IPS-15b (cell line): ENCODE measurements around the gene SS18L1.

ENCODE experiments used
- H3K27me3 ChIP-seq: one replicate; pipeline ENCODE4 v1.6.1; 2013; ENCODE audit warnings: low read length; ENCODE audit not compliant: control insufficient read depth, insufficient read depth
- H3K36me3 ChIP-seq: one replicate; pipeline ENCODE4 v1.6.1; 2013; ENCODE audit warnings: low read length; ENCODE audit not compliant: control insufficient read depth, insufficient read depth
- H3K4me1 ChIP-seq: one replicate; pipeline ENCODE4 v1.6.1; 2013; ENCODE audit warnings: mild to moderate bottlenecking, low read length; ENCODE audit not compliant: control insufficient read depth, insufficient read depth
- H3K4me3 ChIP-seq: one replicate; pipeline ENCODE4 v1.5.1; 2013; ENCODE audit warnings: low read depth, low read length
- H3K9ac ChIP-seq: one replicate; pipeline ENCODE4 v1.6.1; 2013; ENCODE audit warnings: low read depth, mild to moderate bottlenecking, low read length
- H3K9me3 ChIP-seq: one replicate; pipeline ENCODE4 v1.6.1; 2013; ENCODE audit warnings: mild to moderate bottlenecking, low read length; ENCODE audit not compliant: control insufficient read depth, insufficient read depth

Gene SS18L1

DNA sequence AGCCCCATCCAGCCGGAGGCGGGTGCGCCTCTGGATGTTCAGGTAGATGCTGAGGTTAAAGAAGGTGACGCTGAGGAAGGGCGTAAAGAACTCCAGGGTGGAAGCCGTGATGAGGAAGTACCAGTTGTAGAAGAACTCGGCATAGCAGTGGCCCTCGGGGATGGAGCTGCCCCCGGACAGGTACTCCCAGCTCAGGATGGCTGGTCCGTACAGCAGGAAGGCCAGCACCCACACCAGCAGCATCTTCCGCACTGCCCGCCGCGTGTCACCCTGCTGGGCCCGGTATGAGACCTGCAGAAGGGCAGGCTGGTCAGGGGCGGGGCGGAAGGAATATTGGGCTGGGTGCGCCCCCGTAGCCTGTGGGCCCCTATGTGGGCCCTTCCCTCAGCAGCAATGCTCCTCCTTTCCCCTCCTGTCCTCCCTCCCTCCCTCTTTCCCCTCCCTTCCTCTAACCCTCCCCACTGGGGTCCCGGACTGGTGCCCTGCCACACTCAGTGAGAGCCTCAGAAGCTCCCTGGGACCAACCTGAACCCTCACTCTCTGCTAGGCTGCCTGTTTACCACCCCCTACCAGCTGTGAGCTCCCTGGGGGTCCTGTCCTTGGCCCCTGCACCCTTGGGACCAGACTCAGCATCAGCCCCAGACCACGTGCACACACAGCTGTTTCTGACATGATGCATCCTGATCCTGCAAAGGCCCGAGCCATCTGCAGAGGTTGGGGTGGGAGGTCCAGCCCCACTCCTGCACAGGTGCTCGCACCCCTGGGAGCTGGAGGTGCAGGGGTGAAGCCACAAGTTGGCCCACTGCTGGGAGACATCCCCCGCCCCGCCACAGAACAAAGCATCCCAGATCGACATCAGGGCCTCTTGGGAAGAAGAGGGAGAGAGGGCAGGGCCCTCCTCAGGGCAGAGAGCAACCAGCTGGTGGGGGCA is 73.3 kb downstream of the SS18L1 start:
- H3K36me3 ChIP-seq: peaks cover 2% of the 10 kb centered on the region
- H3K9ac ChIP-seq: no peak overlapping the region
- H3K4me1 ChIP-seq: no peaks in the 10 kb centered on the region
- peaks cover 24% of the 10 kb centered on the region for H3K27me3 ChIP-seq
- no peaks in the 10 kb centered on the region for H3K9me3 ChIP-seq
- no peak overlapping the region for H3K4me3 ChIP-seq

DNA sequence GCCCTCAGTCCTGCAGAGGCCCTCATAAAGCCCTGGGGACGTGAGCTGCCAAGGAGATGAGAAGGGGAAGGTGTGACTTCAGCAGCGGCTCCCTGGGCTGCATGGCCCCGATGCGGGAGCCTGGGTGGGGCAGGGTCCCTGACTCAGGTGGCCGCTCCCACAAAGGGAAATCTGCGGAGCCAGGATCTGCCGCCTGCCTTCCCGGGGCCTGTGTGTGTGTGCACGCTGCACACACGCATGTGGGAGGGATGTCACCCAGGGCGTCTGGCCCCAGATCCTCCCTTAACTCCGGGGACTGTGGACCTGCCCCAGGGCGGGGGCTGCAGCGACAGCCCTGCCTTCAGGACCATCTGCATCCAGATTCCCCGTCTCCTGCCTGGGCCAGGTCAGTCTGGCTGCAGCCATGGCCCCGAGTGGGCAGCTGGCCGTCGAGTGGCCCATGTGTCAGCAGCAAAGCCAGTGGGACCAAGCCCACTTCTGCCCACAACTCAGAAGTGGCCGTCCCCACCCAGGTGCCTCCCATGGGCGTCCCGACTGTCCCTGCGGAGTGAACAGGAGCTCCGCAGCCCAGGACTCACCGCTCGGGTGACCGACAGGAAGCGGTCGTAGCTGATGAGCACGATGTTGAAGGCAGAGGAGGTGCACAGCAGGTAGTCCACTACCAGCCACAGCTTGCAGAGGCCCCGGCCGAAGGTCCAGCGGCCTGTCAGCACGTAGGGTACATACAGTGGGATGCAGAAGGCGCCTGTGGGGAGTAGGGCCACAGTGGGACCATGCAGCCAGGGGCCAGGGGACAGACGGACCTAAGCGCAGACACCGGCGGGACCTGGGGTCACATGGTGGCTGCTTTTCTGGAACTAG is 74.6 kb downstream of the SS18L1 start:
- Histone ChIP-seq H3K36me3 (peaks cover 2% of the 10 kb centered on the region), H3K4me3 (no peak overlapping the region), H3K9me3 (no peaks in the 10 kb centered on the region), H3K4me1 (no peaks in the 10 kb centered on the region), H3K27me3 (peaks cover 29% of the 10 kb centered on the region), H3K9ac (no peak overlapping the region)

DNA sequence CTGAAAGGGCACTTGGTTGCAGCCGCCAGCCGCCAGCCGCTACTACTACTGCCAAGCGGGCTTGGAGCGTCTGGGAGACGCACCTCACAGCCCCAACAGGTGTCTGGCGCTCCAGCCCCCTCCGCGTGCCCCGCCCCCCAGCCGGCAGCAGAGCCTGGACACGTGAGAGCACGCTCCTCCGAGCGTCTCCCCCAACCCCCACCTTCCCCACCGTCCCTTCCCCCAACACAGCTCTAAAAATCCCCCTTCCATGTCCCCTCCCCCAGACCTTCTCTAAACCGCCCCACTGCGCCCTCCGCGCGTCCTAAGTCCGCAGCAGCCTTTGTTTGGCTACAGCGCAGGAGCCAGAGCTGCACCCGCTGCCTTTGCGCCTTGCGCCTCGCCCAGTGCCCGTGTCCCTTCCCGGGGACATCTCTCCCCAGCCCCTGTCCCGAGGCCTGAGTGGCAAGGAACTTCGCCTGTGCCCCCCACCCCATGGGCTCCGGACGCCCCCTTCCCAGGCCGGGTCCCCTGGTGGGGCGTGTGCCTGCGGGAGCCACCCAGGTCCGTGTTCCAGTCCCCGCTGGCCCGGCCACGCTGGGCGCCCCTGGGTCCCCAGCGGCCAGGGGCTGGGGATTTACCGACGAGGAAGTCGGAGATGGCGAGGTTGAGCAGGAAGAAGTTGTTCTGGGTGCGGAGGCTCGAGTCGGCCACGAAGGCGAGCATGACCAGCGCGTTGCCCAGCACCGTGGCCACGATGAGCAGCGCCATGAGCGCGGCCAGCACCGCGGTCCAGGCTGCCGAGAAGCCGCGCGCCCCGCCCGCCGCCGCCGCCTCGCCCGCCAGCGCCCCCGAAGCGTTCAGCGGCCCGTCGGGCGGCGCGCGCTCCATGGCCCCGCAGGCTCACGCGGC is 75.8 kb downstream of the SS18L1 start:
- Histone ChIP-seq H3K4me1 (no peaks in the 10 kb centered on the region), H3K9ac (no peak overlapping the region), H3K27me3 (peaks cover 29% of the 10 kb centered on the region), H3K4me3 (peak overlapping the region; percentile 49), H3K36me3 (peaks cover 2% of the 10 kb centered on the region), H3K9me3 (no peaks in the 10 kb centered on the region)

GRCh38 chr20:62219992-62220665 is 76.6 kb downstream of the SS18L1 start, which contains the start of gene HRH3:
Gene HRH3, minus strand, starts transcription at chr20:62220278. Its CDS starts 308 bp downstream, at chr20:62219970.
- Histone ChIP-seq H3K27me3 (peaks cover 29% of the 10 kb centered on the region), H3K4me3 (peak within 1 kb of the TSS; percentile 49), H3K36me3 (no peaks in the 10 kb centered on the region), H3K9me3 (no peaks in the 10 kb centered on the region), H3K9ac (no peak within 1 kb of the TSS), H3K4me1 (no peaks in the 10 kb centered on the region)

- peak overlapping the region; percentile 40 for H3K4me3 ChIP-seq
- H3K27me3 ChIP-seq: peaks cover 29% of the 10 kb centered on the region
These were observed 77.3 kb downstream of the SS18L1 start for GRCh38 chr20:62220666-62221568.

DNA sequence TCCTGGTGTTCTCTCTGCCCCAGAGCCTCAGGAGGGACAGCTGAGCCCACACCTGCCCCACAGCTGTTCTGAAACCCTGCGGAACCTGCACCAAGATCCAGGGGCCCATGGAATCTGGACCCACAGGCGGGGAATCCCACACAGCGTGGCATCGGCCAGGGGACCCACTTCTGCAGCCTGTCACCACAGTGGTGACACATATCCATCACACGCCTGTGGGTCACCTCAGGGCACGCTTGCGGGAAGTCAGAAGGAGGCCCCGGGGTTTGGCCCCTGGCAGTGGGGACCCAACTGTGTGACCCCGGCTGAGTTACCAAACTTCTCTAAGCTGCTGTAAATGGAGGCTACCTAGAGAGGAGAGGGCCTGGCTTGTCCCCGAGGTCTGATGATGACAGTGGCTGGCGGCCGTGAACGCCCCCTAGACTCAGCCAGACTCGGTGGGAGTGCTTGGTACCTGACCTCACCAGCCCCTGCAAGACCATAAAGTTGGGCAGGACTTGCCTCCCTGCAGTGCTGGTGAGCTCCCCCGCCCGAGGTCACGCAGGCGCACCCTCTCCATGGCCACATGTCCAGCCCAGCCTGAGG is 78.8 kb downstream of the SS18L1 start:
- Histone ChIP-seq H3K4me1 (no peaks in the 10 kb centered on the region), H3K36me3 (no peaks in the 10 kb centered on the region), H3K4me3 (no peak overlapping the region), H3K27me3 (peaks cover 29% of the 10 kb centered on the region), H3K9ac (no peak overlapping the region), H3K9me3 (no peaks in the 10 kb centered on the region)

More at GRCh38 chr20:62220666-62221568, 77.3 kb downstream of the SS18L1 start:
- H3K36me3 ChIP-seq: no peaks in the 10 kb centered on the region
- no peak overlapping the region for H3K9ac ChIP-seq
- H3K9me3 ChIP-seq: no peaks in the 10 kb centered on the region
- no peaks in the 10 kb centered on the region for H3K4me1 ChIP-seq

GRCh38 chr20:62222972-62223371 is 79.4 kb downstream of the SS18L1 start:
- no peaks in the 10 kb centered on the region for H3K36me3 ChIP-seq
- H3K9ac ChIP-seq: no peak overlapping the region
- no peak overlapping the region for H3K4me3 ChIP-seq
- H3K27me3 ChIP-seq: peaks cover 25% of the 10 kb centered on the region
- H3K9me3 ChIP-seq: no peaks in the 10 kb centered on the region
- H3K4me1 ChIP-seq: no peaks in the 10 kb centered on the region

GRCh38 chr20:62223571-62223970 is 80.0 kb downstream of the SS18L1 start:
- Histone ChIP-seq H3K36me3 (no peaks in the 10 kb centered on the region), H3K27me3 (peaks cover 23% of the 10 kb centered on the region), H3K4me3 (no peak overlapping the region), H3K9me3 (no peaks in the 10 kb centered on the region), H3K4me1 (no peaks in the 10 kb centered on the region), H3K9ac (no peak overlapping the region)

DNA sequence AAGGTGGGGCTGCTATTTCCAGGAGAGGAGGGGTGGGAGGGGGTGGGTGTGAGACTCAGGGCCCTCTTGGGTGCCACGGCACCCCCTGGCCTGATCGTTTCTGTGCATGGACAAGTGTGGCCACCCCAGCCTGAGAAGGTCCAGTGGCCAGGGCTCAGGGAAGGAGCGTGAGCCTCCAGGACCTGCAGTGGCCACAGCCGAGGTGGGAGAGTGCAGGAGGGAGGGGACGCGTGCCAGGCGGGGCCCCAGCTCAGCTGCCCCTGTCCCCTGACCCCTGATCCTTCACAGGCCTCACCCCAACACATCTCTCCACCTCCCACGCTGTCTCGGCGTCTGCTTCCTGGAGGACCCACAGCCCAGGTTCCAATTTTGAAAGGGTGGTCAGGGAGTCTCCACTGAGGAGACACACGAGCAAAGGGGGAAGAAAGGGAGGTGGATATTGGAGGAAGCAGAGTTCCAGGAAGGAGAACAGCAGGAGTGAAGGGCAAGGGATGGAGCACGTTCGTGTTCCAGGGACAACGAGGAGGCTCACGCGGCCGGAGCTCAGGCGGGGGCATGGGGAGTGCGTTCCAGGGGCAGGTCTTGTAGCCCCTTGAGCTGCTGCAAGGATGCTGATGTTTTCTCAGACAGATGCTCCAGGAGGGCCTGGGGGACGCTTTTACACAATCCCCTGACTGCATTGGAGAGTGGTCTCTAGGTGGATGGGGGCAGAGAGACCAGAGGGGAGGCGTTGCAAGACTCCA is 80.7 kb downstream of the SS18L1 start:
- H3K4me3 ChIP-seq: no peak overlapping the region
- H3K36me3 ChIP-seq: no peaks in the 10 kb centered on the region
- peaks cover 22% of the 10 kb centered on the region for H3K27me3 ChIP-seq
- no peaks in the 10 kb centered on the region for H3K9me3 ChIP-seq
- H3K4me1 ChIP-seq: no peaks in the 10 kb centered on the region
- no peak overlapping the region for H3K9ac ChIP-seq
